Subcutaneous adipose tissue (tissue), 4 donors: ENCODE data around the gene KCNIP4. TPM values are rescaled to one million over a fixed set of nuclear protein-coding genes. Genes with fewer than 3 reads are reported as not detected.

Experiments
- CTCF ChIP-seq: fragments of 450-650 bp; IDR thresholded peaks from one replicate; pipeline ENCODE4 v1.5.1; 2016; ENCODE audit warnings: low read depth, mild to moderate bottlenecking, control low read depth, antibody characterized with exemption, moderate library complexity
- total RNA-seq, 4 donors: library from RNA; depleted of rRNA; stranded (reverse); fragments of >200 nt; gene quantifications; one replicate each; pipeline ENCODE4 v1.1.0, GENCODE V29; 2016

The KCNIP4 gene
- total RNA-seq, 4 donors from 2014 or later, result 0.34 TPM; not detected in 3

GRCh38 chr4:21888195-21888976 lies 60.2 kb downstream of the KCNIP4 start:
- TF ChIP-seq CTCF, result no peak

- TF ChIP-seq CTCF, result no peak
Measured at GRCh38 chr4:21887481-21887880, 61.1 kb downstream of the KCNIP4 start.

- TF ChIP-seq CTCF, result no peak
Measured at GRCh38 chr4:21885770-21886169, 62.8 kb downstream of the KCNIP4 start.

- no peak for TF ChIP-seq CTCF
Measured at GRCh38 chr4:21885241-21885640, 63.3 kb downstream of the KCNIP4 start.

GRCh38 chr4:21884615-21885014 lies 64.0 kb downstream of the KCNIP4 start:
- no peak for TF ChIP-seq CTCF

GRCh38 chr4:21882051-21882839 lies 66.3 kb downstream of the KCNIP4 start:
- no peak for TF ChIP-seq CTCF

- TF ChIP-seq CTCF, result no peak
Measured at GRCh38 chr4:21879187-21879586, 69.4 kb downstream of the KCNIP4 start.
